ENCODE measurements around the gene PLEKHA8. TPM values are rescaled to one million over a fixed set of nuclear protein-coding genes. Genes with fewer than 3 reads are reported as not detected.

The PLEKHA8 gene
- total RNA-seq, 1 experiment from 2014 or later: 23.0 TPM

DNA sequence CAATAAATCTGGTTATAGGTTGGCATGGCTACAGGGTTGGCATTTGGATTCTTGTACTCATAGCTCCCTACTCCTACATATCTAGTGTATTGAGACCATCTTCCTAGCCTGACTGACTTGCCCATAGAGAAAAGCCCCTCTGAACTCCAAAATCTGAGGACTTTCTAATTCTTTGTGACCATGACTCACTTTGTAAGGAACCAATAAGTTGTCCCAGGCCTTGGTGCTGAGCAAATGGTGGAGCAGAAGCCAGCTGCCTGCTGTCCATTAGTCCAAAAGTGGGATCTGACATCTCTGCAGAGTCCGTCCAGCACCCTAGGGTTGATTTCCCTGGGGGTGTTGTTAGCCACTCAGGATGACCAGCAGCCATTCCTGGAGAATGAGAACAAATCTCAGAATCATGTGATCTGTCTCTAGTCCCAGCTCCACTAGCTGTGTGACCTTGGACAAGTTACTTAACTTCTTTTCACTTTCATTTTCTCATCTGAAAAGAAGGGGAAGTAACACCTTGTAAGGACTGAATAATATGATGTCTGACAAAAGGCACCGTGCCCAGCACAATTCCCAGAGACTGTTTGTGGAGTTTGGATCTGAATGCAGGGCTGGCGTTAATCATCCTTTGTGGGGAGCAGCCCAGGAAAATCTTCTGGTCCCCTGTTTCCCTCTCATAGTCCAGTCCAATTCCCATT, 150.7 kb downstream of the PLEKHA8 start:
- Histone ChIP-seq H3F3A (ENCODE audit: insufficient read depth, low read depth) (no peaks in the 10 kb centered on the region), H3K27ac (no peak overlapping the region), H3K4me3 (no peak overlapping the region), H2AFZ (no peak overlapping the region), H3K36me3 (ENCODE audit: low read depth) (no peaks in the 10 kb centered on the region), H3K4me2 (no peak overlapping the region), H3K9me3 (ENCODE audit: insufficient read depth, low read depth) (no peaks in the 10 kb centered on the region; the same call in 1 of the 2 replicates), H3K79me2 (ENCODE audit: low read depth) (no peaks in the 10 kb centered on the region), H3K27me3 (ENCODE audit: insufficient read depth, low read depth) (no peaks in the 10 kb centered on the region), H4K20me1 (ENCODE audit: insufficient read depth) (no peaks in the 10 kb centered on the region), H3K4me1 (replicated peaks; ENCODE audit: insufficient read depth) (no peaks in the 10 kb centered on the region), H3K9me2 (ENCODE audit: insufficient read depth) (no peaks in the 10 kb centered on the region)
- ChIA-PET CTCF (interaction anchor here (1.0 kb wide), 1 partner anchor 13 kb away, joined by 4 read pairs; no protein-coding TSS in a partner anchor), POLR2A (ENCODE audit: unreplicated experiment) (interaction anchor here (0.6 to 0.7 kb wide), 3 partner anchors 37 to 1898 kb away, joined by 3 to 5 read pairs (median 3); no protein-coding TSS in a partner anchor)
- BruUV-seq (replicated peaks): no TSS peak
- intact Hi-C loops (cut with micrococcal nuclease; ENCODE audit: unreplicated experiment): no loop called here
- TF ChIP-seq, protein P1, sequence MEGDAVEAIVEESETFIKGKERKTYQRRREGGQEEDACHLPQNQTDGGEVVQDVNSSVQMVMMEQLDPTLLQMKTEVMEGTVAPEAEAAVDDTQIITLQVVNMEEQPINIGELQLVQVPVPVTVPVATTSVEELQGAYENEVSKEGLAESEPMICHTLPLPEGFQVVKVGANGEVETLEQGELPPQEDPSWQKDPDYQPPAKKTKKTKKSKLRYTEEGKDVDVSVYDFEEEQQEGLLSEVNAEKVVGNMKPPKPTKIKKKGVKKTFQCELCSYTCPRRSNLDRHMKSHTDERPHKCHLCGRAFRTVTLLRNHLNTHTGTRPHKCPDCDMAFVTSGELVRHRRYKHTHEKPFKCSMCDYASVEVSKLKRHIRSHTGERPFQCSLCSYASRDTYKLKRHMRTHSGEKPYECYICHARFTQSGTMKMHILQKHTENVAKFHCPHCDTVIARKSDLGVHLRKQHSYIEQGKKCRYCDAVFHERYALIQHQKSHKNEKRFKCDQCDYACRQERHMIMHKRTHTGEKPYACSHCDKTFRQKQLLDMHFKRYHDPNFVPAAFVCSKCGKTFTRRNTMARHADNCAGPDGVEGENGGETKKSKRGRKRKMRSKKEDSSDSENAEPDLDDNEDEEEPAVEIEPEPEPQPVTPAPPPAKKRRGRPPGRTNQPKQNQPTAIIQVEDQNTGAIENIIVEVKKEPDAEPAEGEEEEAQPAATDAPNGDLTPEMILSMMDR (conservative IDR thresholded peaks at IDR 0.05): no peak
- TF ChIP-seq EZH2 (IDR thresholded peaks at IDR 0.05; ENCODE audit: low read depth): no peak
- no peak for DNase-seq

Other genes with a start within 250 kb of the PLEKHA8 start
- 0.25 and 0.26 TPM in 2 replicates for gene WIPF3, start 221.9 kb upstream of the PLEKHA8 start, total RNA-seq (2021)
- gene SCRN1, start 38.6 kb upstream of the PLEKHA8 start, total RNA-seq (2021): 94.4 and 97.5 TPM in 2 replicates
- gene FKBP14, start 1.7 kb upstream of the PLEKHA8 start, total RNA-seq (2021): 29.8 and 29.9 TPM in 2 replicates
- 21.6 and 23.1 TPM in 2 replicates for gene MTURN, start 106.6 kb downstream of the PLEKHA8 start, total RNA-seq (2021)

Data from PC-9 (cell line).